Type B pancreatic cell (in vitro differentiated cells): ENCODE results near the gene GUF1. TPM values are rescaled to one million over a fixed set of nuclear protein-coding genes. Genes with fewer than 3 reads are reported as not detected.

Experiments
- DNase-seq: peaks from one replicate; pipeline ENCODE4 v3.0.0; 2021; ENCODE audit warnings: mixed read lengths; ENCODE audit not compliant: unreplicated experiment; ENCODE audit errors: extremely low spot score
- H3K27ac Mint-ChIP-seq: 2 replicates; pipeline ENCODE4 v1.8.0; 2021; ENCODE audit warnings: mild to moderate bottlenecking, mixed read lengths
- H3K27me3 Mint-ChIP-seq: 2 replicates; pipeline ENCODE4 v1.8.0; 2021; ENCODE audit warnings: mixed read lengths
- H3K36me3 Mint-ChIP-seq: 2 replicates; pipeline ENCODE4 v1.8.0; 2021; ENCODE audit warnings: mixed read lengths
- H3K4me1 Mint-ChIP-seq: one replicate; pipeline ENCODE4 v1.8.0; 2021; ENCODE audit warnings: mixed read lengths; ENCODE audit not compliant: unreplicated experiment
- H3K4me3 Mint-ChIP-seq: 2 replicates; pipeline ENCODE4 v1.8.0; 2021; ENCODE audit warnings: mild to moderate bottlenecking, mixed read lengths
- H3K9me3 Mint-ChIP-seq: 2 replicates; pipeline ENCODE4 v1.8.0; 2021; ENCODE audit warnings: mixed read lengths
- CTCF ChIP-seq: fragments of 200-600 bp; sonication (generic); conservative IDR thresholded peaks from 2 replicates; pipeline ENCODE4 v1.5.0; 2021; ENCODE audit warnings: antibody characterized with exemption, mild to moderate bottlenecking
- total RNA-seq: library from RNA; stranded (reverse); gene quantifications from 2 replicates; pipeline ENCODE4 v1.2.1, GENCODE V29; 2021; ENCODE audit warnings: low replicate concordance

Gene GUF1
- total RNA-seq, 1 donor from 2014 or later = 27.8 TPM

GRCh38 chr4:44740201-44740600 lies 62.0 kb downstream of the GUF1 start:
- DNase-seq = no peak
- no peaks in the 10 kb centered on the region for H3K4me1 Mint-ChIP-seq

More at GRCh38 chr4:44740201-44740600, 62.0 kb downstream of the GUF1 start:
- H3K27ac Mint-ChIP-seq = no peak overlapping the region
- H3K4me3 Mint-ChIP-seq = no peak overlapping the region
- TF ChIP-seq CTCF = no peak
- no peaks in the 10 kb centered on the region for H3K9me3 Mint-ChIP-seq
- H3K36me3 Mint-ChIP-seq = no peaks in the 10 kb centered on the region
- peaks cover 10% of the 10 kb centered on the region for H3K27me3 Mint-ChIP-seq

Other genes with a start within 250 kb of the GUF1 start
- gene KCTD8, start 229.6 kb upstream of the GUF1 start, total RNA-seq = 0.85 and 0.88 TPM in 2 replicates
- gene YIPF7, start 26.8 kb upstream of the GUF1 start, total RNA-seq = not detected in 2 replicates
- 10.1 and 12.0 TPM in 2 replicates for gene GNPDA2, start 48.1 kb downstream of the GUF1 start, total RNA-seq